HepG2 (cell line): ENCODE measurements around the gene PIK3CA. TPM values are rescaled to one million over a fixed set of nuclear protein-coding genes. Genes with fewer than 3 reads are reported as not detected.

Experiments used
- ARHGAP35 ChIP-seq: sonication (generic); formaldehyde crosslinking; IDR thresholded peaks from 2 replicates; pipeline ENCODE4 v1.9.0; 2022; ENCODE audit warnings: mild to moderate bottlenecking, inconsistent platforms, moderate library complexity, missing genetic modification reagents, borderline replicate concordance
- BRCA1 ChIP-seq: sonication (generic); formaldehyde crosslinking; IDR thresholded peaks from 2 replicates; pipeline ENCODE4 v1.4.0; 2020; ENCODE audit warnings: missing genetic modification reagents
- IRX3 ChIP-seq: sonication (generic); formaldehyde crosslinking; IDR thresholded peaks from 2 replicates; pipeline ENCODE4 v1.8.1; 2023; ENCODE audit warnings: mild to moderate bottlenecking, low read depth, missing genetic modification reagents, borderline replicate concordance
- RFX1 ChIP-seq: fragments of 450-650 bp; IDR thresholded peaks from 2 replicates; pipeline ENCODE4 v1.6.1; 2017
- RFX5 ChIP-seq: IDR thresholded peaks from 2 replicates; pipeline ENCODE4 v1.6.1; 2011; ENCODE audit warnings: low read depth, low read length, improper control_type of control experiment
- SAFB2 ChIP-seq: sonication (generic); formaldehyde crosslinking; IDR thresholded peaks from 2 replicates; pipeline ENCODE4 v1.5.1; 2020; ENCODE audit warnings: missing genetic modification reagents, low read depth, mild to moderate bottlenecking, borderline replicate concordance
- SIN3A ChIP-seq: IDR thresholded peaks from 2 replicates; pipeline ENCODE4 v1.6.1; 2011; ENCODE audit warnings: low read depth, mild to moderate bottlenecking, control low read depth, low read length, borderline replicate concordance
- STAT5B ChIP-seq: sonication (generic); formaldehyde crosslinking; IDR thresholded peaks from 2 replicates; pipeline ENCODE4 v1.4.0; 2020; ENCODE audit warnings: missing genetic modification reagents
- TBX2 ChIP-seq: sonication (generic); formaldehyde crosslinking; IDR thresholded peaks from 2 replicates; pipeline ENCODE4 v1.5.0; 2020; ENCODE audit warnings: missing genetic modification reagents, mild to moderate bottlenecking, borderline replicate concordance
- ZNF274 ChIP-seq: sonication (generic); formaldehyde crosslinking; IDR thresholded peaks from 2 replicates; pipeline ENCODE4 v1.5.1; 2020; ENCODE audit warnings: mild to moderate bottlenecking, missing genetic modification reagents
- ZNF34 ChIP-seq: sonication (generic); formaldehyde crosslinking; IDR thresholded peaks from 2 replicates; pipeline ENCODE4 v1.4.0; 2020; ENCODE audit warnings: mild to moderate bottlenecking, missing genetic modification reagents, borderline replicate concordance
- ZNF563 ChIP-seq: sonication (generic); formaldehyde crosslinking; IDR thresholded peaks from 2 replicates; pipeline ENCODE4 v1.8.0; 2022; ENCODE audit warnings: mild to moderate bottlenecking, moderate library complexity, missing genetic modification reagents
- ZNF619 ChIP-seq: sonication (generic); formaldehyde crosslinking; IDR thresholded peaks from 2 replicates; pipeline ENCODE4 v1.4.0; 2020; ENCODE audit warnings: mild to moderate bottlenecking, missing genetic modification reagents
- ZNF629 ChIP-seq: sonication (generic); formaldehyde crosslinking; conservative IDR thresholded peaks from 2 replicates; pipeline ENCODE4 v1.5.0; 2020; ENCODE audit warnings: missing genetic modification reagents
- ZNF788 ChIP-seq: sonication (generic); formaldehyde crosslinking; IDR thresholded peaks from 2 replicates; pipeline ENCODE4 v1.5.0; 2020; ENCODE audit warnings: mild to moderate bottlenecking, missing genetic modification reagents, borderline replicate concordance
- ZSCAN9 ChIP-seq: IDR thresholded peaks from 2 replicates; pipeline ENCODE4 v1.6.1; 2016; ENCODE audit warnings: borderline replicate concordance
- polyA plus RNA-seq, 8 experiments: library from polyadenylated mRNA; depleted of rRNA in 3 of 8; stranded (reverse) in 7 of 8; unstranded in 1 of 8; fragments of >200 nt; fragmentation: Illumina TruSeq in 4 of 8; extraction: Trizol in 4 of 8; gene quantifications; 2 replicates each; pipeline versions ENCODE4 v1.2.1 to v1.2.3, GENCODE V29; 2011 to 2016; ENCODE audit warnings: low read depth in 4 of 8, missing spikeins in 1 of 8, mixed read lengths in 1 of 8; ENCODE audit not compliant: insufficient read depth in 1 of 8
- total RNA-seq, 5 experiments: library from RNA; depleted of rRNA; stranded (reverse); fragments of >200 nt; fragmentation: Illumina TruSeq; extraction: Trizol; gene quantifications; 2 replicates each; pipeline ENCODE4 v1.2.3, GENCODE V29; 2016; ENCODE audit warnings: low read depth in 1 of 5
- TF ChIP-seq, protein P1 (sequence below): sonication (generic); formaldehyde crosslinking; IDR thresholded peaks from 2 replicates; pipeline ENCODE4 v1.5.0; 2020; ENCODE audit warnings: mild to moderate bottlenecking, missing genetic modification reagents, borderline replicate concordance
- TF ChIP-seq, protein P2 (sequence below): sonication (generic); formaldehyde crosslinking; conservative IDR thresholded peaks from 2 replicates; pipeline ENCODE4 v1.4.0; 2020; ENCODE audit warnings: missing genetic modification reagents

PIK3CA gene
- total and polyA plus RNA-seq, 2 of the 13 experiments (the other 11 are each of a cell fraction or from before 2014, with no cell fraction given) = 5.7 to 11.4 TPM

DNA sequence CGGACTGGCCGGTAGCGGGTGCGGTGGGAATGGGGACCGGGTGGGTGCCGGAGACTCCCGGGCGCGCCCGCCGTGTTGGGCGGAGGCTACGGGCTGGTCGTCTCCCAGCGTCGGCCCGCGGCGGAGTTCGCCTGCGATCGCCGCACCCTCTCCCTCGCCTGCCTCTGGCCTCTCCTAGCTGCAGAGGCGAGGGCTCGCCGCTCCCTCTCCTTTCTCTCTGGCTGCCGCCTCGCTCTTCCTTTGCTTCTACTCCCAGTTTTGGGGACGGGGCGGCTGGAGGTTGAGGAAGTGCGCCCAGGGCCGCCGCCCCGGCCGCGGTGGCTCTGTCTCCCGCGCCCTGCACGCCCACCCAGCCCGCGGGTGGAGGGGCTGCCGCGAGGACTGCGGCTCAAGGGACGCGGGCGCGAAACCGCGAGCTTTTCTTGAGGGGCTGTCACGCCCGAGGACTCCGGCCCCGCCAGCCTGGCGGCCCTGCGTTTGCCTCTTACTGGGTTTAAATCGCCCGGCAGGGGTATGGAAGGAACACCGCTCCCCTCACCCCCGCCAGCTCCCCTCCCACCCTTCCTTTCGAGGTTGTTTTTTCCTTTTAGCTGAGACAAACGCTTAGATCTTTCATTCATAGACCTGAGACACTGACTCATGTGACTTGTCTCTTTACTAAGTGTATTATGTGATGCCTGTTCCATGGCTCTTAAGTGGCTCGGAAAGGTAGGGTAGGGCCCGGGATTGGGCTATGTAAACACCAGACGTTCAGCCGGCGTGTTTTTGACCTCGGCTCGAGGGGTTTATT is 654 bp downstream of the PIK3CA start (continued):
- TF ChIP-seq ZNF619 (CRISPR knock-in tag) = no peak
- TF ChIP-seq RFX5 = no peak
- TF ChIP-seq, protein P1, sequence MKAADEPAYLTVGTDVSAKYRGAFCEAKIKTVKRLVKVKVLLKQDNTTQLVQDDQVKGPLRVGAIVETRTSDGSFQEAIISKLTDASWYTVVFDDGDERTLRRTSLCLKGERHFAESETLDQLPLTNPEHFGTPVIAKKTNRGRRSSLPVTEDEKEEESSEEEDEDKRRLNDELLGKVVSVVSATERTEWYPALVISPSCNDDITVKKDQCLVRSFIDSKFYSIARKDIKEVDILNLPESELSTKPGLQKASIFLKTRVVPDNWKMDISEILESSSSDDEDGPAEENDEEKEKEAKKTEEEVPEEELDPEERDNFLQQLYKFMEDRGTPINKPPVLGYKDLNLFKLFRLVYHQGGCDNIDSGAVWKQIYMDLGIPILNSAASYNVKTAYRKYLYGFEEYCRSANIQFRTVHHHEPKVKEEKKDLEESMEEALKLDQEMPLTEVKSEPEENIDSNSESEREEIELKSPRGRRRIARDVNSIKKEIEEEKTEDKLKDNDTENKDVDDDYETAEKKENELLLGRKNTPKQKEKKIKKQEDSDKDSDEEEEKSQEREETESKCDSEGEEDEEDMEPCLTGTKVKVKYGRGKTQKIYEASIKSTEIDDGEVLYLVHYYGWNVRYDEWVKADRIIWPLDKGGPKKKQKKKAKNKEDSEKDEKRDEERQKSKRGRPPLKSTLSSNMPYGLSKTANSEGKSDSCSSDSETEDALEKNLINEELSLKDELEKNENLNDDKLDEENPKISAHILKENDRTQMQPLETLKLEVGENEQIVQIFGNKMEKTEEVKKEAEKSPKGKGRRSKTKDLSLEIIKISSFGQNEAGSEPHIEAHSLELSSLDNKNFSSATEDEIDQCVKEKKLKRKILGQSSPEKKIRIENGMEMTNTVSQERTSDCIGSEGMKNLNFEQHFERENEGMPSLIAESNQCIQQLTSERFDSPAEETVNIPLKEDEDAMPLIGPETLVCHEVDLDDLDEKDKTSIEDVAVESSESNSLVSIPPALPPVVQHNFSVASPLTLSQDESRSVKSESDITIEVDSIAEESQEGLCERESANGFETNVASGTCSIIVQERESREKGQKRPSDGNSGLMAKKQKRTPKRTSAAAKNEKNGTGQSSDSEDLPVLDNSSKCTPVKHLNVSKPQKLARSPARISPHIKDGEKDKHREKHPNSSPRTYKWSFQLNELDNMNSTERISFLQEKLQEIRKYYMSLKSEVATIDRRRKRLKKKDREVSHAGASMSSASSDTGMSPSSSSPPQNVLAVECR (CRISPR knock-in tag) = peak; percentile 38
- TF ChIP-seq SAFB2 = no peak
- TF ChIP-seq SIN3A = no peak; the same call in 1 of the 2 replicates
- no peak for TF ChIP-seq ZNF34 (CRISPR knock-in tag)
- TF ChIP-seq BRCA1 (CRISPR knock-in tag) = no peak
- TF ChIP-seq ZNF629 (CRISPR knock-in tag) = no peak
- no peak for TF ChIP-seq STAT5B
- TF ChIP-seq ZNF274 (CRISPR knock-in tag) = no peak
- TF ChIP-seq ZNF788 (CRISPR knock-in tag) = no peak
- TF ChIP-seq IRX3 (CRISPR knock-in tag) = no peak
- no peak for TF ChIP-seq ARHGAP35 (CRISPR knock-in tag)
- TF ChIP-seq, protein P2, sequence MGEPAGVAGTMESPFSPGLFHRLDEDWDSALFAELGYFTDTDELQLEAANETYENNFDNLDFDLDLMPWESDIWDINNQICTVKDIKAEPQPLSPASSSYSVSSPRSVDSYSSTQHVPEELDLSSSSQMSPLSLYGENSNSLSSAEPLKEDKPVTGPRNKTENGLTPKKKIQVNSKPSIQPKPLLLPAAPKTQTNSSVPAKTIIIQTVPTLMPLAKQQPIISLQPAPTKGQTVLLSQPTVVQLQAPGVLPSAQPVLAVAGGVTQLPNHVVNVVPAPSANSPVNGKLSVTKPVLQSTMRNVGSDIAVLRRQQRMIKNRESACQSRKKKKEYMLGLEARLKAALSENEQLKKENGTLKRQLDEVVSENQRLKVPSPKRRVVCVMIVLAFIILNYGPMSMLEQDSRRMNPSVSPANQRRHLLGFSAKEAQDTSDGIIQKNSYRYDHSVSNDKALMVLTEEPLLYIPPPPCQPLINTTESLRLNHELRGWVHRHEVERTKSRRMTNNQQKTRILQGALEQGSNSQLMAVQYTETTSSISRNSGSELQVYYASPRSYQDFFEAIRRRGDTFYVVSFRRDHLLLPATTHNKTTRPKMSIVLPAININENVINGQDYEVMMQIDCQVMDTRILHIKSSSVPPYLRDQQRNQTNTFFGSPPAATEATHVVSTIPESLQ (CRISPR knock-in tag) = no peak
- TF ChIP-seq ZNF563 (CRISPR knock-in tag) = no peak
- TF ChIP-seq TBX2 (CRISPR knock-in tag) = no peak
- TF ChIP-seq ZSCAN9 (CRISPR knock-in tag) = no peak
- TF ChIP-seq RFX1 = no peak
